Upper lobe of left lung (tissue), 4 donors: ENCODE results near the gene ITSN1.

Source experiments
- CTCF ChIP-seq, 6 experiments: fragments of 450-650 bp in 4 of 6; fragments of 200-600 bp in 2 of 6; sonication (generic) in 2 of 6; IDR thresholded peaks; one replicate each; pipeline ENCODE4 v1.5.1; 2016 to 2019; ENCODE audit warnings: antibody characterized with exemption in 6 of 6
- EP300 ChIP-seq, 4 donors: sonication (generic); formaldehyde crosslinking; IDR thresholded peaks; one replicate each; pipeline ENCODE4 v1.5.1; 2017; ENCODE audit warnings: antibody characterized with exemption in 4 of 4, control low read depth in 2 of 4
- POLR2A ChIP-seq, 4 donors: fragments of 450-650 bp; IDR thresholded peaks; one replicate each; pipeline ENCODE4 v1.5.1; 2016 to 2017; ENCODE audit warnings: antibody characterized with exemption in 4 of 4, mild to moderate bottlenecking in 2 of 4
- POLR2AphosphoS5 ChIP-seq, 2 donors: sonication (generic); formaldehyde crosslinking; IDR thresholded peaks; one replicate each; pipeline ENCODE4 v1.5.1; 2017; ENCODE audit warnings: antibody characterized with exemption in 2 of 2

GRCh38 chr21:33684923-33685560, 42.7 kb downstream of the ITSN1 start:
- TF ChIP-seq CTCF (IDR thresholded peaks at IDR 0.05): no peak
- TF ChIP-seq POLR2A (IDR thresholded peaks at IDR 0.05): no peak
- TF ChIP-seq EP300 (IDR thresholded peaks at IDR 0.05): no peak
- TF ChIP-seq POLR2AphosphoS5 (IDR thresholded peaks at IDR 0.05): no peak
